ENCODE measurements around the gene TRIP6. TPM values are rescaled to one million over a fixed set of nuclear protein-coding genes. Genes with fewer than 3 reads are reported as not detected.

Gene TRIP6
- total and polyA plus RNA-seq, 2 experiments from 2014 or later = 57.5 to 70.3 TPM

- no peak overlapping the region for H3K4me2 ChIP-seq
- H3K4me3 ChIP-seq = no peak overlapping the region
- no peaks in the 10 kb centered on the region for H3K27me3 ChIP-seq
- no peaks in the 10 kb centered on the region for H3K9me3 ChIP-seq (ENCODE audit: low read depth)
- H4K20me1 ChIP-seq (ENCODE audit: insufficient read depth, poor library complexity, severe bottlenecking) = peaks cover 20% of the 10 kb centered on the region
- TF ChIP-seq EZH2 (IDR thresholded peaks at IDR 0.05; ENCODE audit: borderline replicate concordance) (no peak), EZH2phosphoT487 (IDR thresholded peaks at IDR 0.05; ENCODE audit: low read depth, severe bottlenecking, unreplicated experiment) (no peak), CTCF (IDR thresholded peaks at IDR 0.05; ENCODE audit: poor library complexity) (no peak)
- WGBS (ENCODE audit: low lambda C conversion rate, missing lambda C conversion rate) = 97% methylated on average over 23 of the region's 23 CpGs
- no peak for DNase-seq (ENCODE audit: low spot score)
- H3K9me2 ChIP-seq (replicated peaks; ENCODE audit: insufficient read depth) = no peaks in the 10 kb centered on the region
- peaks cover 3% of the 10 kb centered on the region for H3K4me1 ChIP-seq (ENCODE audit: insufficient read depth)
- H3K79me2 ChIP-seq = peaks cover 32% of the 10 kb centered on the region
- no peaks in the 10 kb centered on the region for H3K36me3 ChIP-seq (replicated peaks; ENCODE audit: insufficient read depth, low read depth)
- H2AFZ ChIP-seq = no peak overlapping the region
- no peak overlapping the region for H3K27ac ChIP-seq
These were observed 47.6 kb upstream of the TRIP6 start for GRCh38 chr7:100819586-100819985.

GRCh38 chr7:100822236-100823139 lies 44.7 kb upstream of the TRIP6 start:
- Histone ChIP-seq H3K27ac (no peak overlapping the region), H3K9me3 (ENCODE audit: low read depth) (no peaks in the 10 kb centered on the region), H3K4me3 (no peak overlapping the region), H4K20me1 (ENCODE audit: insufficient read depth, poor library complexity, severe bottlenecking) (peaks cover 36% of the 10 kb centered on the region), H3K9me2 (replicated peaks; ENCODE audit: insufficient read depth) (no peaks in the 10 kb centered on the region), H3K4me2 (no peak overlapping the region), H3K79me2 (peaks cover 51% of the 10 kb centered on the region), H3K36me3 (replicated peaks; ENCODE audit: insufficient read depth, low read depth) (no peaks in the 10 kb centered on the region), H3K27me3 (no peaks in the 10 kb centered on the region), H3K4me1 (ENCODE audit: insufficient read depth) (peaks cover 15% of the 10 kb centered on the region), H2AFZ (no peak overlapping the region)
- no peak for DNase-seq (ENCODE audit: low spot score)
- TF ChIP-seq CTCF (IDR thresholded peaks at IDR 0.05; ENCODE audit: poor library complexity) = no peak
- TF ChIP-seq EZH2 (IDR thresholded peaks at IDR 0.05; ENCODE audit: borderline replicate concordance) = no peak
- no peak for TF ChIP-seq EZH2phosphoT487 (IDR thresholded peaks at IDR 0.05; ENCODE audit: low read depth, severe bottlenecking, unreplicated experiment)
- 91% methylated on average over 26 of the region's 43 CpGs for WGBS (ENCODE audit: low lambda C conversion rate, missing lambda C conversion rate)

- Histone ChIP-seq H3K9me3 (ENCODE audit: low read depth) (no peaks in the 10 kb centered on the region), H3K4me2 (no peak overlapping the region), H3K9me2 (replicated peaks; ENCODE audit: insufficient read depth) (no peaks in the 10 kb centered on the region), H3K27me3 (no peaks in the 10 kb centered on the region), H4K20me1 (ENCODE audit: insufficient read depth, poor library complexity, severe bottlenecking) (peaks cover 36% of the 10 kb centered on the region), H3K4me1 (ENCODE audit: insufficient read depth) (peaks cover 15% of the 10 kb centered on the region), H3K79me2 (peaks cover 55% of the 10 kb centered on the region), H3K4me3 (no peak overlapping the region), H3K36me3 (replicated peaks; ENCODE audit: insufficient read depth, low read depth) (no peaks in the 10 kb centered on the region), H2AFZ (no peak overlapping the region), H3K27ac (no peak overlapping the region)
- no peak for DNase-seq (ENCODE audit: low spot score)
- 90% methylated on average over 7 of the region's 7 CpGs for WGBS (ENCODE audit: low lambda C conversion rate, missing lambda C conversion rate)
- TF ChIP-seq EZH2phosphoT487 (IDR thresholded peaks at IDR 0.05; ENCODE audit: low read depth, severe bottlenecking, unreplicated experiment) (no peak), CTCF (IDR thresholded peaks at IDR 0.05; ENCODE audit: poor library complexity) (no peak), EZH2 (IDR thresholded peaks at IDR 0.05; ENCODE audit: borderline replicate concordance) (no peak)
These were observed 44.1 kb upstream of the TRIP6 start for GRCh38 chr7:100823140-100823525.
